GM12878 (cell line): ENCODE results near the gene SETMAR.

Source experiments
- MEF2A ChIP-seq: IDR thresholded peaks from 2 replicates; pipeline ENCODE4 v1.6.1; 2011; ENCODE audit warnings: low read depth, mild to moderate bottlenecking, low read length, moderate library complexity; ENCODE audit not compliant: insufficient read depth
- NFIC ChIP-seq: IDR thresholded peaks from 2 replicates; pipeline ENCODE4 v1.6.1; 2012; ENCODE audit warnings: low read depth, mild to moderate bottlenecking, inconsistent platforms, low read length, moderate library complexity
- NRF1 ChIP-seq: conservative IDR thresholded peaks from 2 replicates; pipeline ENCODE4 v1.6.1; 2011; ENCODE audit warnings: mild to moderate bottlenecking, low read depth, low read length, improper control_type of control experiment
- PAX8 ChIP-seq: fragments of 450-650 bp; IDR thresholded peaks from 2 replicates; pipeline ENCODE4 v1.6.1; 2017; ENCODE audit warnings: mild to moderate bottlenecking, moderate library complexity
- POLR2AphosphoS5 ChIP-seq: IDR thresholded peaks from 2 replicates; pipeline ENCODE4 v1.6.1; 2011; ENCODE audit warnings: mild to moderate bottlenecking, low read length, inconsistent platforms
- SMC3 ChIP-seq: IDR thresholded peaks from 2 replicates; pipeline ENCODE4 v1.6.1; 2011; ENCODE audit warnings: low read length, improper control_type of control experiment, borderline replicate concordance
- YY1 ChIP-seq: IDR thresholded peaks from 2 replicates; pipeline ENCODE4 v1.6.1; 2011; ENCODE audit warnings: low read depth, mild to moderate bottlenecking, low read length
- ZZZ3 ChIP-seq: IDR thresholded peaks from 2 replicates; pipeline ENCODE4 v1.6.1; 2011; ENCODE audit warnings: low read depth; ENCODE audit not compliant: control insufficient read depth, insufficient read length
- TF ChIP-seq, protein P1 (sequence below): fragments of 450-650 bp; IDR thresholded peaks from 2 replicates; pipeline ENCODE4 v1.6.1; 2017; ENCODE audit warnings: mild to moderate bottlenecking
- TF ChIP-seq, protein P2 (sequence below), 3 experiments: IDR thresholded peaks in 2 of 3; conservative IDR thresholded peaks in 1 of 3; 2 replicates each; pipeline ENCODE4 v1.5.1; 2011; ENCODE audit warnings: low read depth in 3 of 3, low read length in 3 of 3, mild to moderate bottlenecking in 3 of 3, control low read depth in 2 of 3, moderate library complexity in 2 of 3, inconsistent platforms in 1 of 3, mixed read lengths in 1 of 3; ENCODE audit not compliant: control insufficient read depth in 2 of 3, insufficient read depth in 1 of 3; ENCODE audit errors: extremely low read depth in 1 of 3

DNA sequence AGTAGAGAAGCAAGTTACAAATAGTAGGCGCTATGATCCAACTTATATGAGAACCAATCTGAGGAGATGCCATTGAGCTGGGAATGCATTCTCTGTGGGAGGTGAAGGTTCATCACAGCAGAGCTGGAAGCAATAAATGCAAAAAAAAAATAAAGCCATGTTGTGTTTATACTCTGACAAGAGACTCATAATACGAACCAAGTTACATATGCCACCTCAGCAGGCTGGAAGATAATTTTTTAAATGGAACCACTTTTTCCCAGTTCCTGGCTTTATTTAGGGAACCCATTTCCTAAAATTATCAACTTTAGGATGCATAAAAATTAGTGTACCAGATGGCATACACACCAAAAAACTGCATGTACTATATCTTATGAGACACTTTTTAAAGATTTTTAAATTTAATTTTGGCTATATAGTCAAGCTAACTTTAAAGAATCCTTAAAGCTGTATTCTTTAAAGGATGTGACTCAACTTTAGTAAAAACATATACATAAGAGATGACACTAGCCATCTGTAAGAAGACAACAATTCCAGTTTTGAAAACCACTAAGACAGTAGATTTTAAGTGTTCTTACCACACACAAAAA is 23.6 kb upstream of the SETMAR start:
- TF ChIP-seq ZZZ3 = no peak
- TF ChIP-seq, protein P1, sequence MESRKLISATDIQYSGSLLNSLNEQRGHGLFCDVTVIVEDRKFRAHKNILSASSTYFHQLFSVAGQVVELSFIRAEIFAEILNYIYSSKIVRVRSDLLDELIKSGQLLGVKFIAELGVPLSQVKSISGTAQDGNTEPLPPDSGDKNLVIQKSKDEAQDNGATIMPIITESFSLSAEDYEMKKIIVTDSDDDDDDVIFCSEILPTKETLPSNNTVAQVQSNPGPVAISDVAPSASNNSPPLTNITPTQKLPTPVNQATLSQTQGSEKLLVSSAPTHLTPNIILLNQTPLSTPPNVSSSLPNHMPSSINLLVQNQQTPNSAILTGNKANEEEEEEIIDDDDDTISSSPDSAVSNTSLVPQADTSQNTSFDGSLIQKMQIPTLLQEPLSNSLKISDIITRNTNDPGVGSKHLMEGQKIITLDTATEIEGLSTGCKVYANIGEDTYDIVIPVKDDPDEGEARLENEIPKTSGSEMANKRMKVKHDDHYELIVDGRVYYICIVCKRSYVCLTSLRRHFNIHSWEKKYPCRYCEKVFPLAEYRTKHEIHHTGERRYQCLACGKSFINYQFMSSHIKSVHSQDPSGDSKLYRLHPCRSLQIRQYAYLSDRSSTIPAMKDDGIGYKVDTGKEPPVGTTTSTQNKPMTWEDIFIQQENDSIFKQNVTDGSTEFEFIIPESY = no peak
- no peak for TF ChIP-seq SMC3
- TF ChIP-seq, protein P2, sequence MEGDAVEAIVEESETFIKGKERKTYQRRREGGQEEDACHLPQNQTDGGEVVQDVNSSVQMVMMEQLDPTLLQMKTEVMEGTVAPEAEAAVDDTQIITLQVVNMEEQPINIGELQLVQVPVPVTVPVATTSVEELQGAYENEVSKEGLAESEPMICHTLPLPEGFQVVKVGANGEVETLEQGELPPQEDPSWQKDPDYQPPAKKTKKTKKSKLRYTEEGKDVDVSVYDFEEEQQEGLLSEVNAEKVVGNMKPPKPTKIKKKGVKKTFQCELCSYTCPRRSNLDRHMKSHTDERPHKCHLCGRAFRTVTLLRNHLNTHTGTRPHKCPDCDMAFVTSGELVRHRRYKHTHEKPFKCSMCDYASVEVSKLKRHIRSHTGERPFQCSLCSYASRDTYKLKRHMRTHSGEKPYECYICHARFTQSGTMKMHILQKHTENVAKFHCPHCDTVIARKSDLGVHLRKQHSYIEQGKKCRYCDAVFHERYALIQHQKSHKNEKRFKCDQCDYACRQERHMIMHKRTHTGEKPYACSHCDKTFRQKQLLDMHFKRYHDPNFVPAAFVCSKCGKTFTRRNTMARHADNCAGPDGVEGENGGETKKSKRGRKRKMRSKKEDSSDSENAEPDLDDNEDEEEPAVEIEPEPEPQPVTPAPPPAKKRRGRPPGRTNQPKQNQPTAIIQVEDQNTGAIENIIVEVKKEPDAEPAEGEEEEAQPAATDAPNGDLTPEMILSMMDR (IDR thresholded peaks at IDR 0.05 in 2 of 3, conservative IDR thresholded peaks at IDR 0.05 in 1 of 3; ENCODE audit: control insufficient read depth in 2 of 3, extremely low read depth in 1 of 3, insufficient read depth in 1 of 3, low read depth in 3 of 3, low read length in 3 of 3) = no peak
- TF ChIP-seq PAX8 = no peak
- no peak for TF ChIP-seq YY1
- TF ChIP-seq POLR2AphosphoS5 = no peak
- no peak for TF ChIP-seq MEF2A
- TF ChIP-seq NRF1 = no peak
- TF ChIP-seq NFIC = no peak
